Body of pancreas (tissue), 4 donors: Measurements from ENCODE around the gene CAND1. TPM values are rescaled to one million over a fixed set of nuclear protein-coding genes. Genes with fewer than 3 reads are reported as not detected.

Experiments used
- ATAC-seq: fragments of 150-250 bp; one replicate; pipeline ENCODE4 v1.9.1; 2016
- DNase-seq, 4 donors: peaks; one replicate each; pipeline ENCODE4 v3.0.0-alpha.2; 2019
- H3K27ac ChIP-seq, 4 donors: fragments of 200-600 bp; sonication (generic); 1 replicate in 3 of 4; 2 replicates in 1 of 4; pipeline versions ENCODE4 v1.5.1 to v1.6.1; 2016 to 2019; ENCODE audit warnings: mild to moderate bottlenecking in 1 of 4, mixed read lengths in 1 of 4, moderate library complexity in 1 of 4
- H3K27me3 ChIP-seq, 2 donors: fragments of 200-600 bp; sonication (generic); one replicate each; pipeline ENCODE4 v1.6.0; 2016; ENCODE audit warnings: mild to moderate bottlenecking in 1 of 2
- H3K36me3 ChIP-seq, 2 donors: fragments of 200-600 bp; sonication (generic); replicated peaks in 1 of 2; 2 replicates each; pipeline ENCODE4 v1.5.1; 2016; ENCODE audit warnings: low read depth in 2 of 2; ENCODE audit not compliant: insufficient read depth in 1 of 2
- H3K4me1 ChIP-seq: fragments of 200-600 bp; sonication (generic); one replicate; pipeline ENCODE4 v1.6.0; 2016
- H3K4me3 ChIP-seq, 2 donors: fragments of 200-600 bp; sonication (generic); 1 replicate in 1 of 2; 2 replicates in 1 of 2; pipeline ENCODE4 v1.5.1; 2016 to 2019
- H3K9me3 ChIP-seq, 3 donors: fragments of 200-600 bp; sonication (generic); 1 replicate in 2 of 3; 2 replicates in 1 of 3; pipeline ENCODE4 v1.5.1; 2016
- CTCF ChIP-seq, 7 experiments: fragments of 450-650 bp in 4 of 7; fragments of 200-600 bp in 3 of 7; sonication (generic) in 3 of 7; IDR thresholded peaks; one replicate each; pipeline ENCODE4 v1.5.1; 2016 to 2019; ENCODE audit warnings: antibody characterized with exemption in 7 of 7
- POLR2A ChIP-seq, 3 donors: fragments of 450-650 bp; IDR thresholded peaks; one replicate each; pipeline ENCODE4 v1.6.1; 2016; ENCODE audit warnings: antibody characterized with exemption in 3 of 3, mild to moderate bottlenecking in 2 of 3
- WGBS, 2 donors: methylation state at CpG; one replicate each; pipeline ENCODE4 v1.1.5; 2017; 5-methylcytosine and 5-hydroxymethylcytosine counted together
- intact Hi-C: fragments of 100-400 bp; cut with DNase I; formaldehyde crosslinking; loops from one replicate; pipeline ENCODE4 v1.15.1; 2023
- total RNA-seq, 2 donors: library from RNA; depleted of rRNA; stranded (reverse); fragments of >200 nt; gene quantifications; one replicate each; pipeline ENCODE4 v1.1.0, GENCODE V29; 2016

Gene CAND1
- total RNA-seq, 2 donors from 2014 or later: 42.8 to 48.8 TPM

- intact Hi-C loops: no loop called here
- Histone ChIP-seq H3K27me3 (no peaks in the 10 kb centered on the region), H3K4me3 (no peak overlapping the region), H3K9me3 (no peaks in the 10 kb centered on the region), H3K4me1 (peaks cover 82% of the 10 kb centered on the region), H3K36me3 (no peaks in the 10 kb centered on the region), H3K27ac (no peak overlapping the region)
- 77 to 78% methylated on average over 6 of the region's 6 CpGs for WGBS, 2 donors
- ATAC-seq (no peak), DNase-seq (no peak)
- TF ChIP-seq CTCF (IDR thresholded peaks at IDR 0.05): no peak
- TF ChIP-seq POLR2A (IDR thresholded peaks at IDR 0.05): no peak
Measured at GRCh38 chr12:67275380-67275913, 6.3 kb downstream of the CAND1 start.

GRCh38 chr12:67276421-67276820, 7.3 kb downstream of the CAND1 start:
- intact Hi-C loops: no loop called here
- Histone ChIP-seq H3K4me3 (no peak overlapping the region), H3K9me3 (no peaks in the 10 kb centered on the region), H3K4me1 (peaks cover 81% of the 10 kb centered on the region), H3K27me3 (no peaks in the 10 kb centered on the region), H3K36me3 (no peaks in the 10 kb centered on the region), H3K27ac (no peak overlapping the region)
- TF ChIP-seq POLR2A (IDR thresholded peaks at IDR 0.05) (no peak), CTCF (IDR thresholded peaks at IDR 0.05) (no peak)
- DNase-seq (no peak), ATAC-seq (no peak)
- 63 to 73% methylated on average over 3 of the region's 3 CpGs for WGBS, 2 donors

GRCh38 chr12:67279637-67280036, 10.5 kb downstream of the CAND1 start:
- peaks cover 50% of the 10 kb centered on the region for H3K4me1 ChIP-seq
- no peak overlapping the region for H3K4me3 ChIP-seq
- TF ChIP-seq CTCF (IDR thresholded peaks at IDR 0.05) (no peak), POLR2A (IDR thresholded peaks at IDR 0.05) (no peak)
- H3K36me3 ChIP-seq: no peaks in the 10 kb centered on the region
- WGBS, 2 donors: 16 to 18% methylated on average over 1 of the region's 1 CpG
- no peaks in the 10 kb centered on the region for H3K27me3 ChIP-seq
- DNase-seq: no peak
- no peaks in the 10 kb centered on the region for H3K9me3 ChIP-seq
- intact Hi-C loops: no loop called here
- ATAC-seq: no peak
- H3K27ac ChIP-seq: no peak overlapping the region

- H3K27ac ChIP-seq: peak overlapping the region in 1 of 4 donors; percentile 7
- WGBS, 2 donors: 20 to 25% methylated on average over 4 of the region's 4 CpGs
- no peak overlapping the region for H3K4me3 ChIP-seq
- intact Hi-C loops: no loop called here
- H3K9me3 ChIP-seq: no peaks in the 10 kb centered on the region
- peaks cover 46% of the 10 kb centered on the region for H3K4me1 ChIP-seq
- DNase-seq (no peak), ATAC-seq (no peak)
- no peak for TF ChIP-seq POLR2A (IDR thresholded peaks at IDR 0.05)
- no peak for TF ChIP-seq CTCF (IDR thresholded peaks at IDR 0.05)
- no peaks in the 10 kb centered on the region for H3K36me3 ChIP-seq
- H3K27me3 ChIP-seq: no peaks in the 10 kb centered on the region
Measured at GRCh38 chr12:67280088-67280487, 10.9 kb downstream of the CAND1 start.

- Histone ChIP-seq H3K9me3 (no peaks in the 10 kb centered on the region), H3K4me3 (no peak overlapping the region), H3K27ac (peak overlapping the region in 1 of 4 donors; percentile 7), H3K4me1 (peaks cover 41% of the 10 kb centered on the region), H3K27me3 (no peaks in the 10 kb centered on the region), H3K36me3 (peaks cover 0 to under 1% of the 10 kb centered on the region in 2 donors)
- TF ChIP-seq POLR2A (IDR thresholded peaks at IDR 0.05) (no peak), CTCF (IDR thresholded peaks at IDR 0.05) (no peak)
- intact Hi-C loops: no loop called here
- WGBS, 2 donors: 8 to 18% methylated on average over 2 of the region's 2 CpGs
- peak; percentile 48 for ATAC-seq
- DNase-seq: peak in 1 of 4 donors; percentile 36
Measured at GRCh38 chr12:67280572-67280971, 11.4 kb downstream of the CAND1 start.
